ENCODE data around the gene HABP2. TPM values are rescaled to one million over a fixed set of nuclear protein-coding genes. Genes with fewer than 3 reads are reported as not detected.

The HABP2 gene
- polyA plus RNA-seq, 3 donors: not detected

DNA sequence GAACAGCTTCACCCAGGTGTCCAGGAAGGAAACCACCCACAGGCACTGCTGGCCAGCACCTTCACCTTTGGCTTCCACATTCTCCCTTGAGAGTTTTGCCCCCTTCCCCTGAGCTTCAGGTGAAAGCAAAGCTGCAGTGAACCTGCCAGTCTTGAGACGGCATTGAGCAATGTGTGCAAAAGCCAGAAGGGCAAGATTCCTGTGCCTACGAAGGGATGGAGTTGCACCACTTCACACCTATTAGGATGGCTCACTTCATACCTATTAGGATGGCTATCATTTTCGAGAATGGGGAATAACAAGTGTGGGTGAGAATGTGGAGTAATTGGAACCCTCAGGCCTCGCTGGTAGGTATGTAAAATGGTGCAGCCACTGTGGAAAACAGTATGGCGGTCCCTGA lies 7.2 kb downstream of the HABP2 start:
- 100% methylated on average over 1 of the region's 5 CpGs for WGBS (ENCODE audit: insufficient coverage)
- TF ChIP-seq, protein P1, sequence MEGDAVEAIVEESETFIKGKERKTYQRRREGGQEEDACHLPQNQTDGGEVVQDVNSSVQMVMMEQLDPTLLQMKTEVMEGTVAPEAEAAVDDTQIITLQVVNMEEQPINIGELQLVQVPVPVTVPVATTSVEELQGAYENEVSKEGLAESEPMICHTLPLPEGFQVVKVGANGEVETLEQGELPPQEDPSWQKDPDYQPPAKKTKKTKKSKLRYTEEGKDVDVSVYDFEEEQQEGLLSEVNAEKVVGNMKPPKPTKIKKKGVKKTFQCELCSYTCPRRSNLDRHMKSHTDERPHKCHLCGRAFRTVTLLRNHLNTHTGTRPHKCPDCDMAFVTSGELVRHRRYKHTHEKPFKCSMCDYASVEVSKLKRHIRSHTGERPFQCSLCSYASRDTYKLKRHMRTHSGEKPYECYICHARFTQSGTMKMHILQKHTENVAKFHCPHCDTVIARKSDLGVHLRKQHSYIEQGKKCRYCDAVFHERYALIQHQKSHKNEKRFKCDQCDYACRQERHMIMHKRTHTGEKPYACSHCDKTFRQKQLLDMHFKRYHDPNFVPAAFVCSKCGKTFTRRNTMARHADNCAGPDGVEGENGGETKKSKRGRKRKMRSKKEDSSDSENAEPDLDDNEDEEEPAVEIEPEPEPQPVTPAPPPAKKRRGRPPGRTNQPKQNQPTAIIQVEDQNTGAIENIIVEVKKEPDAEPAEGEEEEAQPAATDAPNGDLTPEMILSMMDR (IDR thresholded peaks at IDR 0.05): no peak
- H3K4me2 ChIP-seq (replicated peaks; ENCODE audit: extremely low read depth, low read length, poor library complexity, severe bottlenecking): no peak overlapping the region
- H3K4me1 ChIP-seq (ENCODE audit: control insufficient read depth in 1 of 2, insufficient read depth in 2 of 2, low read length in 2 of 2): peaks cover 0 to 4% of the 10 kb centered on the region in 2 donors
- no peaks in the 10 kb centered on the region for H3K79me2 ChIP-seq (ENCODE audit: insufficient read depth, low read length)
- no peaks in the 10 kb centered on the region for H3K9me3 ChIP-seq (replicated peaks in 1 of 2; ENCODE audit: control insufficient read depth in 1 of 2, insufficient read depth in 1 of 2, low read length in 2 of 2)
- no peak overlapping the region for H2AFZ ChIP-seq (ENCODE audit: insufficient read depth, low read depth, low read length, poor library complexity, severe bottlenecking)
- no peak overlapping the region for H3K9ac ChIP-seq (ENCODE audit: insufficient read depth, low read length, poor library complexity, severe bottlenecking)
- no peak for DNase-seq
- H3K27ac ChIP-seq (ENCODE audit: low read depth in 1 of 2, low read length in 2 of 2): no peak overlapping the region
- Mint-ChIP-seq H3K4me3 (no peak overlapping the region), H3K36me3 (no peaks in the 10 kb centered on the region), H3K9me3 (no peaks in the 10 kb centered on the region), H3K4me1 (peaks cover 9% of the 10 kb centered on the region), H3K27me3 (ENCODE audit: low read depth in 3 of 3) (peaks cover 10 to 17% (median 14%) of the 10 kb centered on the region in 3 donors), H3K27ac (no peak overlapping the region)
- no peak overlapping the region for H3K4me3 ChIP-seq (replicated peaks in 1 of 3; ENCODE audit: low read depth in 2 of 3, low read length in 3 of 3)
- H3K36me3 ChIP-seq (replicated peaks in 1 of 2; ENCODE audit: control insufficient read depth in 1 of 2, insufficient read depth in 2 of 2, low read length in 2 of 2): no peaks in the 10 kb centered on the region
- H4K20me1 ChIP-seq (ENCODE audit: insufficient read depth, low read length): no peaks in the 10 kb centered on the region
- H3K27me3 ChIP-seq (ENCODE audit: control insufficient read depth in 2 of 2, insufficient read depth in 2 of 2, low read length in 2 of 2): peaks cover 0 to 10% of the 10 kb centered on the region in 2 donors
- intact Hi-C loops (cut with micrococcal nuclease): no loop called here

DNA sequence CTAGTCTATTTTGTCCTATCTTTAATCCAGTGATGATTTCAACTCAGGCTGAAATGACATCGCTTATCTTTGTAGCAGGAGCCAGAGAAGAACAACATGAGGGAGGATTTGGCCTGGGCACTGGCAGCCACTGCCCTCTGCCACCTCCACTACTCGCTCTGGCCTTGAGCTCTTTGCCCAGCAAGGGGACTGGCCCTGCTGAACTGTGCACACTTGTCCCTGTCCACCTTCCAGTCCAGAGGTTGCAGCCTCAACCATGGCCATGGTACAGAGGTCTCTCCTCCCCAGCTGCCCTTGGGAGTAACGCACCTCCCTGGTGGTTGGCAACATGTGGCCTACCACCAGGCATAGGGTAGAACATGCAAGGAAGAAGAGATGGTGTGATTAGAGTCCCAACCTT lies 8.4 kb downstream of the HABP2 start:
- peak overlapping the region in 1 of 7 donors; percentile 5 for H3K27ac Mint-ChIP-seq
- TF ChIP-seq, protein P1 (IDR thresholded peaks at IDR 0.05): no peak
- intact Hi-C loops (cut with micrococcal nuclease): no loop called here
- no peaks in the 10 kb centered on the region for H3K36me3 Mint-ChIP-seq
- peaks cover 0 to 10% of the 10 kb centered on the region in 2 donors for H3K27me3 ChIP-seq (ENCODE audit: control insufficient read depth in 2 of 2, insufficient read depth in 2 of 2, low read length in 2 of 2)
- no peak overlapping the region for H3K9ac ChIP-seq (ENCODE audit: insufficient read depth, low read length, poor library complexity, severe bottlenecking)
- H3K4me3 ChIP-seq (replicated peaks in 1 of 3; ENCODE audit: low read depth in 2 of 3, low read length in 3 of 3): no peak overlapping the region
- no peak overlapping the region for H3K27ac ChIP-seq (ENCODE audit: low read depth in 1 of 2, low read length in 2 of 2)
- no peak for DNase-seq
- H2AFZ ChIP-seq (ENCODE audit: insufficient read depth, low read depth, low read length, poor library complexity, severe bottlenecking): no peak overlapping the region
- H3K9me3 ChIP-seq (replicated peaks in 1 of 2; ENCODE audit: control insufficient read depth in 1 of 2, insufficient read depth in 1 of 2, low read length in 2 of 2): no peaks in the 10 kb centered on the region
- H3K4me1 ChIP-seq (ENCODE audit: control insufficient read depth in 1 of 2, insufficient read depth in 2 of 2, low read length in 2 of 2): peaks cover 0 to 4% of the 10 kb centered on the region in 2 donors
- no peak overlapping the region for H3K4me3 Mint-ChIP-seq
- no peaks in the 10 kb centered on the region for H3K79me2 ChIP-seq (ENCODE audit: insufficient read depth, low read length)
- H3K4me2 ChIP-seq (replicated peaks; ENCODE audit: extremely low read depth, low read length, poor library complexity, severe bottlenecking): no peak overlapping the region
- no peaks in the 10 kb centered on the region for H4K20me1 ChIP-seq (ENCODE audit: insufficient read depth, low read length)
- H3K36me3 ChIP-seq (replicated peaks in 1 of 2; ENCODE audit: control insufficient read depth in 1 of 2, insufficient read depth in 2 of 2, low read length in 2 of 2): no peaks in the 10 kb centered on the region
- WGBS (ENCODE audit: insufficient coverage): 100% methylated on average over 1 of the region's 3 CpGs
- H3K4me1 Mint-ChIP-seq: peaks cover 9% of the 10 kb centered on the region
- H3K9me3 Mint-ChIP-seq: no peaks in the 10 kb centered on the region
- peaks cover 10 to 17% (median 13%) of the 10 kb centered on the region in 3 donors for H3K27me3 Mint-ChIP-seq (ENCODE audit: low read depth in 3 of 3)

Data from CD14-positive monocyte (primary cell).